IPS-18c (cell line): Measurements from ENCODE around the gene NSA2.

Experiments
- H3K4me3 ChIP-seq: 2 replicates; pipeline ENCODE4 v1.7.0; 2013; ENCODE audit warnings: low read depth, mild to moderate bottlenecking, low read length, moderate library complexity; ENCODE audit not compliant: insufficient read depth
- H3K9me3 ChIP-seq: one replicate; pipeline ENCODE4 v1.6.1; 2013; ENCODE audit warnings: mild to moderate bottlenecking, low read length, moderate library complexity; ENCODE audit not compliant: control insufficient read depth, insufficient read depth

NSA2 gene

DNA sequence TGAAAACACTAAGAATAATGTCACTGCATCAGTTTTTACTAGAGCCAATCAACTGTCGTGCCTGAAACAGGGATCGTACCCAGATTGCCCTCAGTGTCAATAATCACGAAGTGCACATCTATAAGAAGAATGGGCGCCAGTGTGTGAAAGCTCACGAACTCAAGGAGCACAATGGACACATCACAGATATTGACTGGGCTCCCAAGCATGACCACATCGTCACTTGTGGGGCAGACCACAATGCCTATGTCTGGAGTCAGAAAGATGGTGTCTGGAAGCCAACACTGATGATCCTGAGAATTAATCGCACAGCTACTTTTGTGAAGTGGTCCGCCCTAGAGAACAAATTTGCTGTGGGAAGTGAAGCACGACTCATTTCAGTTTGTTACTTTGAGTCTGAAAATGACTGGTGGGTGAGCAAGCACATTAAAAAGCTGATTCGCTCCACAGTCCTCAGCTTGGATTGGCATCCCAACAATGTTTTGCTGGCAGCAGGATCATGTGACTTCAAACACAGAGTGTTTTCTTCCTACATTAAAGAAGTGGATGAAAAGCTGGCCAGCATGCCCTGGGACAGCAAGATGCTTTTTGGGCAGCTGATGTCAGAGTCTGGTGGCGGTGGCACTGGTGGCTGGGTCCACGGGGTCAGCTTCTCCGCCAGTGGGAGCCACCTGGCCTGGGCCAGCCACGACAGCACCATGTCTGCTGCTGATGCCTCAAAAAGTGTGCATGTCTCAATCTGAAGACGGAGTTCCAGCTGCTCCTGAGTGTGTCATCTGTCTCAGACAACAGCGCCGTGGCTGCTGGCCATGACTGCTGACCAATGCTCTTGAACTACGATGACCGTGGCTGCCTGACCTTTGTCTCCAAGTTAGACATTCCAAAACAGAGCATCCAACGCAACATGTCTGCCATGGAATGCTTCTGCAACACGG, 32.2 kb downstream of the NSA2 start:
- H3K4me3 ChIP-seq, result no peak overlapping the region
- H3K9me3 ChIP-seq, result no peaks in the 10 kb centered on the region

DNA sequence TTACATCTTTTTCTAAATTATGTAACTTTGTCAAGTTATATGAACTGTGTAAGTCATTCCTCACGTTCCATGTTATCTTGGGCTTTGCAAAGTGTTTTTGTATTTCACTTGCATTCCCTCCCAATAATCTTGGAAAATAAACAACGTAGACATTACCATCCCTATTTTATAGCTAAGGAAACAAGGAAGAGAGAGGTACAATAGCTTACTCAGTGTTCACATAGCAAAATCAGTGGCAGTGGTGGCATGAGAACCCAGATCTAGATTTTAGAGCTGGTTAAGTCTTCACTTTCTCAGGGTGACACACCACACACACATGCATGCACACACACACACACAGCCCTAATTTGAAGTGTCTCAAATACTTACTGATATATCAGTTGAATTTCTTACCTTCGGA, 34.1 kb downstream of the NSA2 start:
- no peak overlapping the region for H3K4me3 ChIP-seq
- H3K9me3 ChIP-seq, result no peaks in the 10 kb centered on the region

DNA sequence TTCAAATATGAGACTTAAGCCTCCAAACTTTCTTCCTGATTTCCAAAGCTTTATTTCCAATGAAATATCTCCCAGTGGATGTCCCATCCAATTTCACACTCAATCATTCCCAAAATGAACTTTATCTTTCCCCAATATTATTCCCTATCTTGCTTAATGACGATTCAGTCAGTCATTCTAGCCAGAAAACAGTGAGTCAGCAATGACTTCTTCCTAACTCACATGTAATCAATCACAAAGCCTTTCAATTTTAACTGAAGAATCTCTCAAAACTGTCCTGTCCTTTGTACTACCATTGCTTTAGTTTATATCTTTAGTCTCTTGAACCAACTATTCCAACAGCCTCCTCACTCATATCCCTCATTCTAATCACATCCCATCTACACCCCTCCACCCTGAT, 34.9 kb downstream of the NSA2 start:
- no peak overlapping the region for H3K4me3 ChIP-seq
- H3K9me3 ChIP-seq, result no peaks in the 10 kb centered on the region

DNA sequence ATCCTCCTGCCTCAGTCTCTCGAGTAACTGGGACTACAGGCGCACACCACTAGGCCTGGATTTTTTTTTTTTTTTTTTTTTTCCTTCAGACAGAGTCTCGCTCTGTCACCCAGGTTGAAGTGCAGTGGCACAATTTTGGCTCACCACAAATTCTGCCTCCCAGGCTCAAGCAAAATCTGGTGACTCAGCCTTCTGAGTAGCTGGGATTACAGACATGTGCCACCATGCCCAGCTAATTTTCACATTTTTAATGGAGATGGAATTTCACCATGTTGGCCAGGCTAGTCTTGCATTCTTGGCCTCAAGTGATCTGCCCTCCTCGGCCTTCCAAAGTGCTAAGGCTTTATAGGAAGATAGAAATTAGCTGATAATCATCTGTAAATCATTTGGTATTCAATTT, 43.9 kb downstream of the NSA2 start:
- Histone ChIP-seq H3K9me3 (no peaks in the 10 kb centered on the region), H3K4me3 (no peak overlapping the region)

DNA sequence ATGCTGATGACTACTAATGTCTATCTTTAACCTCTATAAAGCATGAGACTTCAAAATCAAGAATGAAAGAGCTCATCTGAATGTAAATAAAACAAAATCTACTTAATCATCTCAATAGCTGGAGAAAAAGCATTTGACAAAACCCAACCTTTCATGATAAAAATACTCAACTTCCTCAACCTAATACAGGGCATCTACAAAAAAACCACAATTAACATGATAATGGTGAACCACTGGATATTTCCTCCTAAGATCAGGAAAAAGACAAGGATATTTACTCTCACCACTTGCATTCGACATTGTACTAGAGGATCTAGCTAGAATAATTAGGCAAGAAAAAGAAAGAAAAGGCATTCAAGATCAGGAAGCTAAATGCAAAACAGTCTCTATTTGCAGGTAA, 49.8 kb downstream of the NSA2 start:
- no peaks in the 10 kb centered on the region for H3K9me3 ChIP-seq
- H3K4me3 ChIP-seq, result no peak overlapping the region

DNA sequence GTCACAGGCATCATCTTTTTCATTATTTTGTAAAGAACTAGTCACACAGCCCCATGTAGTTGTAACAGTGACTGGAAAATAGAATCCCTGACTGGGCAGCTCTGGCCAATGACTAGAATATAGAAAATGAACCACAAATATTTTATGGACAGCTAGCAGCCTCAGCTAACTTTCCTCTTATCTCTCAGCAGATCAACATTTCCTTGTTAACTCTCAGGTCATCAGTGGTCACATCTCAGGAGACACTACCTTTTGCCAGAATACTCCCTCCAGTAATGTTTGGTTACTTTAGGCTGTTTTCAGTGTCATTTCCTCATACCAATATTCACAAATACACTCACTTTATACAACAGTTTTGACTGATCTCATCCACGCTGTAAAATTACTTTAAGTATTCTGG, 55.2 kb downstream of the NSA2 start:
- no peaks in the 10 kb centered on the region for H3K9me3 ChIP-seq
- H3K4me3 ChIP-seq, result no peak overlapping the region

DNA sequence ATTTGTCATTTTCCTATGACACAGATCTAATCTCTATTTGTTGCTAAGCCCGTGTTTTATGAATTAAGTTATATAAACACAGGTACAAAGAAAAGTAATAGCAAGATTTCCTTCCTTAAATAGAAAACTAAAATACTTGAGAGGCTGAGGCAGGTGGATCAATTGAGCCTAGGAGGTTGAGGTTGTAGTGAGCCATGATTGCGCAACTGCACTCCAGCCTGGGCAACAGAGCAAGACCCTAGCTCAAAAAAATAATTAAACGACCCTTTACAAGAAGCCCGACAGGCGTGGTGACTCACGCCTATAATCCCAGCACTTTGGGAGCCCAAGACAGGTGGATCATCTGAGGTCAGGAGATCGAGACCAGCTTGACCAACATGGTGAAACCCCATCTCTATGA, 62.4 kb downstream of the NSA2 start:
- no peaks in the 10 kb centered on the region for H3K9me3 ChIP-seq
- H3K4me3 ChIP-seq, result no peak overlapping the region
